AG08396 (cell line): Measurements from ENCODE around the gene TBXAS1.

ENCODE experiments used
- DNase-seq: peaks from one replicate; pipeline ENCODE4 v3.0.0; 2012; ENCODE audit warnings: low spot score, mixed read lengths

The TBXAS1 gene

GRCh38 chr7:140004672-140005071 lies 175.6 kb downstream of the TBXAS1 start:
- DNase-seq = no peak

GRCh38 chr7:140005341-140005740 lies 176.3 kb downstream of the TBXAS1 start:
- DNase-seq = no peak

GRCh38 chr7:140005754-140006503 lies 176.9 kb downstream of the TBXAS1 start:
- DNase-seq = no peak

- no peak for DNase-seq
These were observed 177.5 kb downstream of the TBXAS1 start for GRCh38 chr7:140006600-140006999.

GRCh38 chr7:140007051-140007690 lies 178.1 kb downstream of the TBXAS1 start:
- DNase-seq = no peak

GRCh38 chr7:140008755-140009610 lies 179.9 kb downstream of the TBXAS1 start:
- no peak for DNase-seq

- no peak for DNase-seq
These were observed 180.7 kb downstream of the TBXAS1 start for GRCh38 chr7:140009735-140010134.

GRCh38 chr7:140010194-140010895 lies 181.3 kb downstream of the TBXAS1 start:
- no peak for DNase-seq

GRCh38 chr7:140013676-140014075 lies 184.6 kb downstream of the TBXAS1 start:
- no peak for DNase-seq

- no peak for DNase-seq
These were observed 185.1 kb downstream of the TBXAS1 start for GRCh38 chr7:140014123-140014522.

- DNase-seq = no peak
These were observed 186.5 kb downstream of the TBXAS1 start for GRCh38 chr7:140015471-140015970.

GRCh38 chr7:140016540-140016939 lies 187.5 kb downstream of the TBXAS1 start:
- DNase-seq = no peak

- DNase-seq = no peak
These were observed 188.0 kb downstream of the TBXAS1 start for GRCh38 chr7:140017034-140017433.

- no peak for DNase-seq
These were observed 188.5 kb downstream of the TBXAS1 start for GRCh38 chr7:140017543-140017942.

GRCh38 chr7:140018125-140019043 lies 189.3 kb downstream of the TBXAS1 start:
- DNase-seq = no peak

GRCh38 chr7:140019172-140019571 lies 190.1 kb downstream of the TBXAS1 start:
- DNase-seq = no peak

GRCh38 chr7:140019606-140020005 lies 190.5 kb downstream of the TBXAS1 start:
- DNase-seq = no peak

- no peak for DNase-seq
These were observed 192.5 kb downstream of the TBXAS1 start for GRCh38 chr7:140021603-140022002.

- DNase-seq = no peak
These were observed 193.6 kb downstream of the TBXAS1 start for GRCh38 chr7:140022582-140023211.

- no peak for DNase-seq
These were observed 194.7 kb downstream of the TBXAS1 start for GRCh38 chr7:140023728-140024127.
